Loucy (cell line): ENCODE data around the gene DENND4C.

Experiments used
- H2AFZ ChIP-seq: fragments of 200-600 bp; sonication (generic); 2 replicates; pipeline ENCODE4 v1.6.0; 2016; ENCODE audit warnings: antibody characterized with exemption, mild to moderate bottlenecking, low read length, moderate library complexity
- H3F3A ChIP-seq: fragments of 200-600 bp; 2 replicates; pipeline ENCODE4 v1.6.0; 2016; ENCODE audit warnings: antibody characterized with exemption, low read depth, mild to moderate bottlenecking
- H3K27me3 ChIP-seq: fragments of 200-600 bp; sonication (generic); 2 replicates; pipeline ENCODE4 v1.6.1; 2014; ENCODE audit warnings: low read length, mild to moderate bottlenecking; ENCODE audit not compliant: insufficient read depth, poor library complexity, severe bottlenecking
- H3K36me3 ChIP-seq: fragments of 200-600 bp; sonication (generic); 2 replicates; pipeline ENCODE4 v1.6.1; 2016; ENCODE audit warnings: low read length; ENCODE audit not compliant: insufficient read depth
- H3K4me1 ChIP-seq: fragments of 200-600 bp; sonication (generic); 2 replicates; pipeline ENCODE4 v1.5.1; 2014; ENCODE audit warnings: low read length, mild to moderate bottlenecking; ENCODE audit not compliant: insufficient read depth, poor library complexity, severe bottlenecking
- H3K4me2 ChIP-seq: fragments of 200-600 bp; sonication (generic); 2 replicates; pipeline ENCODE4 v1.6.0; 2014; ENCODE audit warnings: antibody characterized with exemption, low read length, low read depth, mild to moderate bottlenecking; ENCODE audit not compliant: poor library complexity, severe bottlenecking
- H3K4me3 ChIP-seq: fragments of 200-600 bp; sonication (generic); 2 replicates; pipeline ENCODE4 v1.5.1; 2014; ENCODE audit warnings: low read length, mild to moderate bottlenecking, mixed read lengths; ENCODE audit not compliant: poor library complexity, severe bottlenecking
- H3K79me2 ChIP-seq: fragments of 200-600 bp; sonication (generic); 2 replicates; pipeline ENCODE4 v1.6.1; 2014; ENCODE audit warnings: low read length; ENCODE audit not compliant: insufficient read depth
- H3K9ac ChIP-seq: fragments of 200-600 bp; sonication (generic); 2 replicates; pipeline ENCODE4 v1.6.0; 2014; ENCODE audit warnings: mild to moderate bottlenecking, low read depth, low read length, moderate library complexity; ENCODE audit not compliant: poor library complexity, severe bottlenecking
- H3K9me2 ChIP-seq: fragments of 200-600 bp; sonication (generic); replicated peaks from 2 replicates; pipeline ENCODE4 v1.6.1; 2016; ENCODE audit warnings: low read depth, low read length, mixed read lengths
- H3K9me3 ChIP-seq: fragments of 200-600 bp; sonication (generic); 2 replicates; pipeline ENCODE4 v1.6.1; 2014; ENCODE audit warnings: mild to moderate bottlenecking, antibody characterized with exemption, low read length, low read depth; ENCODE audit not compliant: insufficient read depth
- H4K20me1 ChIP-seq: fragments of 200-600 bp; sonication (generic); 2 replicates; pipeline ENCODE4 v1.6.0; 2014; ENCODE audit warnings: antibody characterized with exemption, low read length, mild to moderate bottlenecking; ENCODE audit not compliant: insufficient read depth, poor library complexity, severe bottlenecking
- EZH2phosphoT487 ChIP-seq: fragments of 200-600 bp; IDR thresholded peaks from 2 replicates; pipeline ENCODE4 v1.6.1; 2018; ENCODE audit warnings: antibody characterized with exemption, mild to moderate bottlenecking, moderate library complexity, borderline replicate concordance
- TF ChIP-seq, protein P1 (sequence below): fragments of 200-600 bp; sonication (generic); conservative IDR thresholded peaks from 2 replicates; pipeline ENCODE4 v1.5.1; 2014; ENCODE audit warnings: mild to moderate bottlenecking, antibody characterized with exemption, low read length

Gene DENND4C

DNA sequence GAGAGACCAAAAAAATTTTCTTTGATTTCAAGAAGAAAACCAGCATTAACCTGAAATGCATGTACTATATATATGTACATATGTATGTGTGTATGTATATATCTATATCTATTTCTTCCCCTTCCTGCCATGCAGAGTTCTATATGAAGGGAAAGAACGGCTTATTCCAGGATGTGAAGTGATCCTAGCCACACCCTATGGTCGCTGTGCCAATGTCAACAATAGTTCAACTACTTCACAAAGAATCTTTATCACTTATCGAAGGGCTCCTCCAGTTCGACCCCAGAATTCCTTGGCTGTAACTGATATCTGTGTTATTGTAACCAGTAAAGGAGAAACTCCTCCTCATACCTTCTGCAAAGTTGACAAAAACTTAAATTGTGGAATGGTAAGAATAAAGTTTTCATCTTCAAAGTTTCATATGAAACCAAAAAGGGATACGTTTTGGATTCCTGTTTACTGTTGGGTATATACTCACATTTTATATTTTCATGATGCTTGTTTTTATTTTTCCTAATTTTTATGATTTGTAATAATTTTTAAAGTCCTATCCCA lies 56.2 kb downstream of the DENND4C start:
- peaks cover 47% of the 10 kb centered on the region; the same call in 1 of the 2 replicates for H3K79me2 ChIP-seq

DNA sequence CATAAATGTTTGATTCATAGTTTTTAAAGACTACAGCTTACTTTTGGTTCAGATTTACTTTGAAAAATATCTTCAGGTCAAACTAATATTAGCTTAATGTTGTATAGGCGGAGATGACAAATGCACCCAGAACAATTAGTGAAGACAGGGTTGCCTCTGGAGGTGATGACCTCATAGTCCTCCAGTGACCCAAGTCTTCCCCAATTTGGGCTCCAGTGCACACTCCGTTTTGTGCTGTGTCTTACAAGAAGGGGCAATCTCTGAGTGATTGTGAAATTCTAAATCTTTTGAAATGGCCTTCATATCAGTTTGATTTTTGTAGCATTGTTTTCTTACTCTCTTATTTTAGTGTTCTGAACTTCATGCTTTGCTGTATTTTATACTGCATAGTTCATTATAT lies 57.6 kb downstream of the DENND4C start:
- Histone ChIP-seq H3K4me3 (no peak overlapping the region), H3K4me2 (no peak overlapping the region), H3K27me3 (no peaks in the 10 kb centered on the region), H3K9ac (no peak overlapping the region), H3K9me2 (no peaks in the 10 kb centered on the region), H3K4me1 (peaks cover 5% of the 10 kb centered on the region), H3K9me3 (no peaks in the 10 kb centered on the region), H3K79me2 (peaks cover 42% of the 10 kb centered on the region; the same call in 1 of the 2 replicates), H3K36me3 (peaks cover 46% of the 10 kb centered on the region), H2AFZ (no peak overlapping the region), H3F3A (no peaks in the 10 kb centered on the region), H4K20me1 (peaks cover 14% of the 10 kb centered on the region)
- no peak for TF ChIP-seq EZH2phosphoT487
- TF ChIP-seq, protein P1, sequence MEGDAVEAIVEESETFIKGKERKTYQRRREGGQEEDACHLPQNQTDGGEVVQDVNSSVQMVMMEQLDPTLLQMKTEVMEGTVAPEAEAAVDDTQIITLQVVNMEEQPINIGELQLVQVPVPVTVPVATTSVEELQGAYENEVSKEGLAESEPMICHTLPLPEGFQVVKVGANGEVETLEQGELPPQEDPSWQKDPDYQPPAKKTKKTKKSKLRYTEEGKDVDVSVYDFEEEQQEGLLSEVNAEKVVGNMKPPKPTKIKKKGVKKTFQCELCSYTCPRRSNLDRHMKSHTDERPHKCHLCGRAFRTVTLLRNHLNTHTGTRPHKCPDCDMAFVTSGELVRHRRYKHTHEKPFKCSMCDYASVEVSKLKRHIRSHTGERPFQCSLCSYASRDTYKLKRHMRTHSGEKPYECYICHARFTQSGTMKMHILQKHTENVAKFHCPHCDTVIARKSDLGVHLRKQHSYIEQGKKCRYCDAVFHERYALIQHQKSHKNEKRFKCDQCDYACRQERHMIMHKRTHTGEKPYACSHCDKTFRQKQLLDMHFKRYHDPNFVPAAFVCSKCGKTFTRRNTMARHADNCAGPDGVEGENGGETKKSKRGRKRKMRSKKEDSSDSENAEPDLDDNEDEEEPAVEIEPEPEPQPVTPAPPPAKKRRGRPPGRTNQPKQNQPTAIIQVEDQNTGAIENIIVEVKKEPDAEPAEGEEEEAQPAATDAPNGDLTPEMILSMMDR: no peak

More for the DNA sequence above, 56.2 kb downstream of the DENND4C start:
- H3K36me3 ChIP-seq: peaks cover 33% of the 10 kb centered on the region; the same call in 1 of the 2 replicates
- no peaks in the 10 kb centered on the region for H3K9me2 ChIP-seq
- H3K4me3 ChIP-seq: no peak overlapping the region
- no peaks in the 10 kb centered on the region for H3K27me3 ChIP-seq
- TF ChIP-seq, protein P1: no peak
- no peak for TF ChIP-seq EZH2phosphoT487
- H3K9ac ChIP-seq: no peak overlapping the region
- peaks cover 14% of the 10 kb centered on the region for H4K20me1 ChIP-seq
- no peaks in the 10 kb centered on the region for H3K9me3 ChIP-seq
- no peak overlapping the region for H3K4me2 ChIP-seq
- H3F3A ChIP-seq: no peaks in the 10 kb centered on the region
- H3K4me1 ChIP-seq: peaks cover 5% of the 10 kb centered on the region
- H2AFZ ChIP-seq: no peak overlapping the region

DNA sequence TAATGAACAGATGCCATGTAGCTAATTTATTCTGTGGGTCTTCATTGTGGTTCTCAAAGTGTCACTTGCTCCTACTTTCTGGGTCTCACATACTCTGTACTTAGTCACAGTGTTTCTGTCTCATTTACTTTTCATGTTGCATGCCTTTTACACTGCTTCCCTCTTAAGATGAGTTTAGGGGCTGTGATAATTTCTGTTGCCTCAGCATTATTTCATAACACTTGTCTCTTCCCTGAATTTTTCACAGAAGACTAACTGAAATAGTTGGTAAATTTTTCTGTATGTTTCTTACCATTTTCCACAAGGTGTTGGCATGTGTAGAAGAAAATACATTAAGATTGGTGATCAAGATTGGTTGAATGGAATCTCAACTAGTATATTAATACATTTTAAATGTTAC lies 59.6 kb downstream of the DENND4C start:
- H4K20me1 ChIP-seq: peaks cover under 1% of the 10 kb centered on the region
- no peaks in the 10 kb centered on the region for H3K9me2 ChIP-seq
- H3F3A ChIP-seq: no peaks in the 10 kb centered on the region
- no peaks in the 10 kb centered on the region for H3K9me3 ChIP-seq
- no peaks in the 10 kb centered on the region for H3K4me1 ChIP-seq
- no peak overlapping the region for H2AFZ ChIP-seq
- H3K9ac ChIP-seq: no peak overlapping the region
- no peak overlapping the region for H3K4me3 ChIP-seq
- no peak overlapping the region for H3K4me2 ChIP-seq
- H3K36me3 ChIP-seq: peaks cover 61% of the 10 kb centered on the region
- H3K79me2 ChIP-seq: peaks cover 24% of the 10 kb centered on the region; the same call in 1 of the 2 replicates
- H3K27me3 ChIP-seq: no peaks in the 10 kb centered on the region
- TF ChIP-seq, protein P1: no peak
- no peak for TF ChIP-seq EZH2phosphoT487
